Measurements from ENCODE around the gene GFPT1.

DNA sequence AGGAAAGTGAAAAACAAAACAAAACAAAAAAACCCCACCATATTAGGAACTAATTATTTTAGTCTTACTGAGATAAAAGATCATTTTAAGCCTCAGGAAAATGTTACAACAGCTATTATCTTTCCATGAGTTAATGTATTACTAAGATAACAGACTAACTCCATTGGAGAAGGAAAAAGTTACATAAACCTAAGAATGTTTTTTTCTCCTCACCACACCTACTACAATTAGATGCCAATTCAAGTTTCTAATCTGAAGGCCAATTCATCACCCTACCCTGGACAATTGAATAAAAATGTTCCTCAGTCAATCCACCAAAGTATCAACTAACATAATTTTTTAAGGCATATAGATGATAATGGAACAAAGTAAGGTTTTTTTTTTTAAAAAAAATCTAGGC lies 10.2 kb upstream of the GFPT1 start:
- TF ChIP-seq, protein P1, sequence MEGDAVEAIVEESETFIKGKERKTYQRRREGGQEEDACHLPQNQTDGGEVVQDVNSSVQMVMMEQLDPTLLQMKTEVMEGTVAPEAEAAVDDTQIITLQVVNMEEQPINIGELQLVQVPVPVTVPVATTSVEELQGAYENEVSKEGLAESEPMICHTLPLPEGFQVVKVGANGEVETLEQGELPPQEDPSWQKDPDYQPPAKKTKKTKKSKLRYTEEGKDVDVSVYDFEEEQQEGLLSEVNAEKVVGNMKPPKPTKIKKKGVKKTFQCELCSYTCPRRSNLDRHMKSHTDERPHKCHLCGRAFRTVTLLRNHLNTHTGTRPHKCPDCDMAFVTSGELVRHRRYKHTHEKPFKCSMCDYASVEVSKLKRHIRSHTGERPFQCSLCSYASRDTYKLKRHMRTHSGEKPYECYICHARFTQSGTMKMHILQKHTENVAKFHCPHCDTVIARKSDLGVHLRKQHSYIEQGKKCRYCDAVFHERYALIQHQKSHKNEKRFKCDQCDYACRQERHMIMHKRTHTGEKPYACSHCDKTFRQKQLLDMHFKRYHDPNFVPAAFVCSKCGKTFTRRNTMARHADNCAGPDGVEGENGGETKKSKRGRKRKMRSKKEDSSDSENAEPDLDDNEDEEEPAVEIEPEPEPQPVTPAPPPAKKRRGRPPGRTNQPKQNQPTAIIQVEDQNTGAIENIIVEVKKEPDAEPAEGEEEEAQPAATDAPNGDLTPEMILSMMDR (IDR thresholded peaks at IDR 0.05), result no peak
- no peak for TF ChIP-seq POLR2AphosphoS5 (IDR thresholded peaks at IDR 0.05)
